ENCODE data around the gene SBNO2. TPM values are rescaled to one million over a fixed set of nuclear protein-coding genes. Genes with fewer than 3 reads are reported as not detected.

SBNO2 gene
- total and polyA plus RNA-seq, 9 of the 15 experiments (the other 6 are each of a cell fraction or from before 2014, with no cell fraction given) = 0.01 to 46.2 (median 6.7) TPM

GRCh38 chr19:1108291-1109031, 65.6 kb downstream of the SBNO2 start:
- Histone ChIP-seq H3K4me2 (ENCODE audit: insufficient read depth, low read length) (no peak overlapping the region), H3K27me3 (ENCODE audit: control insufficient read depth in 2 of 2, insufficient read depth in 2 of 2, low read length in 2 of 2) (no peaks in the 10 kb centered on the region), H3K4me1 (replicated peaks in 1 of 2; ENCODE audit: control insufficient read depth in 2 of 2, insufficient read depth in 2 of 2, low read length in 2 of 2) (peaks cover 10 to 91% of the 10 kb centered on the region in 2 experiments), H2AFZ (ENCODE audit: low read depth, low read length) (no peak overlapping the region), H3K9me3 (replicated peaks; ENCODE audit: control insufficient read depth, insufficient read depth, low read depth, low read length) (no peaks in the 10 kb centered on the region), H3K27ac (ENCODE audit: extremely low read depth, low read depth, low read length) (no peak overlapping the region), H3K36me3 (ENCODE audit: control insufficient read depth, insufficient read depth, low read length) (peaks cover 68% of the 10 kb centered on the region; the same call in 2 of the 3 replicates), H3K79me2 (ENCODE audit: control insufficient read depth, insufficient read depth, low read length) (peaks cover 26% of the 10 kb centered on the region), H3K9me1 (ENCODE audit: control insufficient read depth, insufficient read depth, low read length) (no peaks in the 10 kb centered on the region), H3K9ac (ENCODE audit: insufficient read depth in 1 of 2, low read depth in 2 of 2, low read length in 2 of 2) (no peak overlapping the region), H3K4me3 (no peak overlapping the region), H4K20me1 (replicated peaks; ENCODE audit: control insufficient read depth, insufficient read depth, low read length) (no peaks in the 10 kb centered on the region; the same call in 1 of the 2 replicates)
- intact Hi-C loops (cut with micrococcal nuclease) (no loop called here), in situ Hi-C loops (cut with MboI) (no loop called here)
- 100% methylated on average over 4 of the region's 89 CpGs for WGBS (ENCODE audit: insufficient coverage, low coverage, missing lambda C conversion rate)
- no peak for ATAC-seq
- ChIA-PET CTCF (ENCODE audit: low intra/inter-chr PET ratio) (no interaction called here), POLR2A (interaction anchor here (1.0 kb wide), 1 partner anchor 13 kb away, joined by 3 read pairs; no protein-coding TSS in a partner anchor)
- no peak for DNase-seq (ENCODE audit: extremely low read depth in 1 of 4, low spot score in 3 of 4)
- FAIRE-seq = no peak
- TF ChIP-seq RAD51 (IDR thresholded peaks at IDR 0.05; ENCODE audit: borderline replicate concordance, low read depth) = no peak
- peak; percentile 32; the same call in 1 of the 2 replicates for TF ChIP-seq HNRNPL (IDR thresholded peaks at IDR 0.05; ENCODE audit: low read depth, low read length)
- peak; percentile 19 for TF ChIP-seq CCNT2 (IDR thresholded peaks at IDR 0.05; ENCODE audit: borderline replicate concordance, extremely low read depth, insufficient read length, low read depth, low read length)
- TF ChIP-seq ZBTB33 (CRISPR knock-in tag; IDR thresholded peaks at IDR 0.05) = 0 out of 2 replicates have a peak, but pooled peaks have one; percentile 29
- BruUV-seq (replicated peaks) = no TSS peak
